SK-N-SH (cell line): ENCODE results near the gene DLG2. TPM values are rescaled to one million over a fixed set of nuclear protein-coding genes. Genes with fewer than 3 reads are reported as not detected.

ENCODE experiments used
- CTCF ChIA-PET: fragments of 300-600, 350-600 bp; formaldehyde crosslinking; extraction: SDS; loops from one replicate; lab custom pipeline; 2021; lab: Yijun Ruan, JAX
- POLR2A ChIA-PET: fragments of 350-600 bp; sonication (Branson Sonifier 250); formaldehyde crosslinking; extraction: SDS; loops from one replicate; lab custom pipeline; 2020; ENCODE audit warnings: antibody characterized with exemption, inconsistent platforms; lab: Yijun Ruan, JAX
- DNase-seq: peaks from one replicate; pipeline ENCODE4 v3.0.0; 2012
- H2AFZ ChIP-seq: fragments of 200-600 bp; sonication (generic); 2 replicates; pipeline ENCODE4 v1.8.1; 2016; ENCODE audit warnings: antibody characterized with exemption, mild to moderate bottlenecking, low read depth
- H3F3A ChIP-seq: fragments of 200-600 bp; sonication (generic); replicated peaks from 2 replicates; pipeline ENCODE3; 2016; ENCODE audit warnings: antibody characterized with exemption, mild to moderate bottlenecking; ENCODE audit not compliant: insufficient read depth
- H3K27ac ChIP-seq, 2 experiments: fragments of 200-500 bp in 1 of 2; fragments of 200-600 bp in 1 of 2; sonication (Bioruptor generic) in 1 of 2; sonication (generic), shearing (Covaris generic) in 1 of 2; 2 replicates each; pipeline versions ENCODE4 v1.5.1 to v1.6.1; 2014 to 2016; ENCODE audit warnings: low read depth in 2 of 2, inconsistent platforms in 1 of 2, low read length in 1 of 2, mild to moderate bottlenecking in 1 of 2, mixed read lengths in 1 of 2
- H3K27me3 ChIP-seq: fragments of 200-600 bp; sonication (generic), shearing (Covaris generic); 2 replicates; pipeline ENCODE4 v1.6.1; 2016; ENCODE audit warnings: mixed run types; ENCODE audit not compliant: insufficient read depth
- H3K36me3 ChIP-seq, 2 experiments: fragments of 200-500 bp in 1 of 2; fragments of 200-600 bp in 1 of 2; sonication (Bioruptor generic) in 1 of 2; sonication (generic) in 1 of 2; replicated peaks in 1 of 2; 2 replicates each; pipeline versions ENCODE3 to v1.5.1; 2014 to 2016; ENCODE audit warnings: low read length in 1 of 2, mild to moderate bottlenecking in 1 of 2; ENCODE audit not compliant: insufficient read depth in 2 of 2, control insufficient read depth in 1 of 2
- H3K4me1 ChIP-seq, 2 experiments: fragments of 200-500 bp in 1 of 2; fragments of 200-600 bp in 1 of 2; sonication (Bioruptor generic) in 1 of 2; sonication (generic), shearing (Covaris generic) in 1 of 2; 2 replicates each; pipeline versions ENCODE4 v1.5.1 to v1.6.1; 2014 to 2016; ENCODE audit warnings: low read depth in 1 of 2, low read length in 1 of 2, mixed run types in 1 of 2; ENCODE audit not compliant: insufficient read depth in 2 of 2, control insufficient read depth in 1 of 2
- H3K4me2 ChIP-seq: fragments of 200-600 bp; sonication (generic), shearing (Covaris generic); 2 replicates; pipeline ENCODE4 v1.6.1; 2017; ENCODE audit warnings: mixed run types
- H3K4me3 ChIP-seq, 2 experiments: fragments of 200-500 bp in 1 of 2; fragments of 200-600 bp in 1 of 2; sonication (Bioruptor generic) in 1 of 2; sonication (generic), shearing (Covaris generic) in 1 of 2; 2 replicates each; pipeline versions ENCODE4 v1.5.1 to v1.8.1; 2014 to 2016; ENCODE audit warnings: low read depth in 2 of 2, inconsistent platforms in 1 of 2, low read length in 1 of 2, mild to moderate bottlenecking in 1 of 2, mixed read lengths in 1 of 2, moderate library complexity in 1 of 2
- H3K79me2 ChIP-seq: fragments of 200-600 bp; sonication (generic); 2 replicates; pipeline ENCODE4 v1.8.1; 2017; ENCODE audit warnings: mild to moderate bottlenecking; ENCODE audit not compliant: insufficient read depth
- H3K9ac ChIP-seq: fragments of 200-600 bp; sonication (generic); 2 replicates; pipeline ENCODE4 v1.6.1; 2017; ENCODE audit warnings: mixed run types
- H3K9me2 ChIP-seq: fragments of 200-600 bp; sonication (generic); 2 replicates; pipeline ENCODE4 v1.6.1; 2017; ENCODE audit warnings: mixed run types
- H3K9me3 ChIP-seq: fragments of 200-600 bp; sonication (generic); 2 replicates; pipeline ENCODE4 v1.6.1; 2017; ENCODE audit warnings: mixed run types, mild to moderate bottlenecking, moderate library complexity
- H4K20me1 ChIP-seq: fragments of 200-600 bp; sonication (generic); 2 replicates; pipeline ENCODE4 v1.6.1; 2017; ENCODE audit warnings: mild to moderate bottlenecking, mixed run types; ENCODE audit not compliant: insufficient read depth
- CHD2 ChIP-seq: fragments of 150-350 bp; IDR thresholded peaks from 2 replicates; pipeline ENCODE4 v1.6.1; 2018; ENCODE audit warnings: low read length; ENCODE audit not compliant: partially characterized antibody
- FOSL2 ChIP-seq: IDR thresholded peaks from 2 replicates; pipeline ENCODE4 v1.4.0; 2012; ENCODE audit warnings: low read depth, mild to moderate bottlenecking, moderate library complexity, borderline replicate concordance
- GATA2 ChIP-seq: sonication (generic); formaldehyde crosslinking; IDR thresholded peaks from 2 replicates; pipeline ENCODE4 v1.5.0; 2020; ENCODE audit warnings: mild to moderate bottlenecking, missing genetic modification reagents
- IRF3 ChIP-seq: fragments of 150-350 bp; IDR thresholded peaks from 2 replicates; pipeline ENCODE4 v1.6.1; 2016; ENCODE audit warnings: mild to moderate bottlenecking, low read depth, low read length
- NFIC ChIP-seq: IDR thresholded peaks from 2 replicates; pipeline ENCODE4 v1.4.0; 2012; ENCODE audit warnings: borderline replicate concordance
- NRF1 ChIP-seq: IDR thresholded peaks from 2 replicates; pipeline ENCODE4 v1.6.1; 2012; ENCODE audit warnings: low read depth, mild to moderate bottlenecking, low read length
- POLR2AphosphoS5 ChIP-seq: IDR thresholded peaks from 2 replicates; pipeline ENCODE4 v1.6.1; 2012; ENCODE audit warnings: low read depth, low read length
- RCOR1 ChIP-seq: fragments of 150-350 bp; IDR thresholded peaks from 2 replicates; pipeline ENCODE4 v1.6.1; 2017; ENCODE audit warnings: antibody characterized with exemption, low read length
- RFX5 ChIP-seq: IDR thresholded peaks from 2 replicates; pipeline ENCODE4 v1.6.1; 2012; ENCODE audit warnings: mild to moderate bottlenecking, improper control_type of control experiment, low read length
- RXRA ChIP-seq: IDR thresholded peaks from 2 replicates; pipeline ENCODE4 v1.4.0; 2012; ENCODE audit warnings: low read depth, mild to moderate bottlenecking, borderline replicate concordance
- SIN3A ChIP-seq: IDR thresholded peaks from 2 replicates; pipeline ENCODE4 v1.6.1; 2012; ENCODE audit warnings: low read depth, mild to moderate bottlenecking, low read length, moderate library complexity, borderline replicate concordance
- TAF1 ChIP-seq: IDR thresholded peaks from 2 replicates; pipeline ENCODE4 v1.6.1; 2012; ENCODE audit warnings: low read depth, mild to moderate bottlenecking, low read length, moderate library complexity, borderline replicate concordance
- WGBS: methylation state at CpG from one replicate; pipeline ENCODE4 v1.1.6; 2017; ENCODE audit warnings: low lambda C conversion rate; 5-methylcytosine and 5-hydroxymethylcytosine counted together
- polyA plus RNA-seq, 3 experiments: library from polyadenylated mRNA; depleted of rRNA; stranded (reverse); fragments of >200 nt; gene quantifications; 2 replicates each; pipeline ENCODE4 v1.2.3, GENCODE V29; 2012
- TF ChIP-seq, protein P1 (sequence below): IDR thresholded peaks from 2 replicates; pipeline ENCODE4 v1.6.1; 2012; ENCODE audit warnings: mild to moderate bottlenecking, low read depth, low read length, moderate library complexity

DLG2 gene
- polyA plus RNA-seq, 1 of the 3 experiments (the other 2 are of a cell fraction), result 0.21 TPM

GRCh38 chr11:83645561-83645960 is 1981.6 kb downstream of the DLG2 start:
- Histone ChIP-seq H3K27me3 (peaks cover 7% of the 10 kb centered on the region; the same call in 1 of the 2 replicates), H4K20me1 (no peaks in the 10 kb centered on the region), H2AFZ (no peak overlapping the region), H3K4me2 (no peak overlapping the region), H3K9ac (no peak overlapping the region), H3K4me3 (no peak overlapping the region), H3K9me3 (no peaks in the 10 kb centered on the region), H3K27ac (no peak overlapping the region), H3K79me2 (no peaks in the 10 kb centered on the region), H3K36me3 (no peaks in the 10 kb centered on the region), H3F3A (no peaks in the 10 kb centered on the region), H3K4me1 (peaks cover 0 to 17% of the 10 kb centered on the region in 2 experiments; a peak in 2 of 4 replicates), H3K9me2 (no peaks in the 10 kb centered on the region)
- ChIA-PET POLR2A (no interaction called here), CTCF (no interaction called here)
- TF ChIP-seq RXRA, result no peak
- TF ChIP-seq RCOR1, result no peak
- TF ChIP-seq POLR2AphosphoS5, result no peak
- TF ChIP-seq FOSL2, result no peak
- TF ChIP-seq NFIC, result no peak
- DNase-seq, result no peak
- WGBS, result 38% methylated on average over 3 of the region's 3 CpGs

GRCh38 chr11:83643115-83643514 is 1984.0 kb downstream of the DLG2 start:
- Histone ChIP-seq H3K9me3 (no peaks in the 10 kb centered on the region), H2AFZ (no peak overlapping the region), H4K20me1 (no peaks in the 10 kb centered on the region), H3K79me2 (no peaks in the 10 kb centered on the region), H3F3A (no peaks in the 10 kb centered on the region), H3K9ac (no peak overlapping the region), H3K36me3 (no peaks in the 10 kb centered on the region), H3K4me2 (no peak overlapping the region), H3K4me3 (no peak overlapping the region), H3K27me3 (peaks cover 7% of the 10 kb centered on the region; the same call in 1 of the 2 replicates), H3K27ac (no peak overlapping the region), H3K9me2 (no peaks in the 10 kb centered on the region), H3K4me1 (peaks cover 0 to 11% of the 10 kb centered on the region in 2 experiments; a peak in 2 of 4 replicates)
- DNase-seq, result no peak
- WGBS, result 51% methylated on average over 1 of the region's 1 CpG
- TF ChIP-seq SIN3A (no peak), TAF1 (no peak), CHD2 (no peak), RFX5 (no peak), NRF1 (no peak), IRF3 (no peak), GATA2 (CRISPR knock-in tag) (no peak), RXRA (no peak)
- TF ChIP-seq, protein P1, sequence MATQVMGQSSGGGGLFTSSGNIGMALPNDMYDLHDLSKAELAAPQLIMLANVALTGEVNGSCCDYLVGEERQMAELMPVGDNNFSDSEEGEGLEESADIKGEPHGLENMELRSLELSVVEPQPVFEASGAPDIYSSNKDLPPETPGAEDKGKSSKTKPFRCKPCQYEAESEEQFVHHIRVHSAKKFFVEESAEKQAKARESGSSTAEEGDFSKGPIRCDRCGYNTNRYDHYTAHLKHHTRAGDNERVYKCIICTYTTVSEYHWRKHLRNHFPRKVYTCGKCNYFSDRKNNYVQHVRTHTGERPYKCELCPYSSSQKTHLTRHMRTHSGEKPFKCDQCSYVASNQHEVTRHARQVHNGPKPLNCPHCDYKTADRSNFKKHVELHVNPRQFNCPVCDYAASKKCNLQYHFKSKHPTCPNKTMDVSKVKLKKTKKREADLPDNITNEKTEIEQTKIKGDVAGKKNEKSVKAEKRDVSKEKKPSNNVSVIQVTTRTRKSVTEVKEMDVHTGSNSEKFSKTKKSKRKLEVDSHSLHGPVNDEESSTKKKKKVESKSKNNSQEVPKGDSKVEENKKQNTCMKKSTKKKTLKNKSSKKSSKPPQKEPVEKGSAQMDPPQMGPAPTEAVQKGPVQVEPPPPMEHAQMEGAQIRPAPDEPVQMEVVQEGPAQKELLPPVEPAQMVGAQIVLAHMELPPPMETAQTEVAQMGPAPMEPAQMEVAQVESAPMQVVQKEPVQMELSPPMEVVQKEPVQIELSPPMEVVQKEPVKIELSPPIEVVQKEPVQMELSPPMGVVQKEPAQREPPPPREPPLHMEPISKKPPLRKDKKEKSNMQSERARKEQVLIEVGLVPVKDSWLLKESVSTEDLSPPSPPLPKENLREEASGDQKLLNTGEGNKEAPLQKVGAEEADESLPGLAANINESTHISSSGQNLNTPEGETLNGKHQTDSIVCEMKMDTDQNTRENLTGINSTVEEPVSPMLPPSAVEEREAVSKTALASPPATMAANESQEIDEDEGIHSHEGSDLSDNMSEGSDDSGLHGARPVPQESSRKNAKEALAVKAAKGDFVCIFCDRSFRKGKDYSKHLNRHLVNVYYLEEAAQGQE, result no peak
- POLR2A ChIA-PET, result interaction anchor here (0.6 kb wide), 1 partner anchor 389 kb away, joined by 3 read pairs; no protein-coding TSS in a partner anchor
- CTCF ChIA-PET, result interaction anchor here (2.1 kb wide), 1 partner anchor 14 kb away, joined by 4 read pairs; no protein-coding TSS in a partner anchor
